8988T (cell line): ENCODE measurements around the gene RBFOX1.

Source experiments
- DNase-seq: peaks from one replicate; pipeline ENCODE4 v3.0.0; 2011

Gene RBFOX1

GRCh38 chr16:7335991-7336634, 3.5 kb downstream of the RBFOX1 start:
- no peak for DNase-seq

GRCh38 chr16:7336742-7337141, 4.1 kb downstream of the RBFOX1 start:
- DNase-seq = no peak

GRCh38 chr16:7338826-7339225, 6.2 kb downstream of the RBFOX1 start:
- no peak for DNase-seq

- no peak for DNase-seq
Observed at GRCh38 chr16:7339700-7340099, 7.1 kb downstream of the RBFOX1 start.

GRCh38 chr16:7340938-7341337, 8.3 kb downstream of the RBFOX1 start:
- no peak for DNase-seq

GRCh38 chr16:7342598-7342997, 10.0 kb downstream of the RBFOX1 start:
- DNase-seq = no peak

GRCh38 chr16:7343243-7343642, 10.6 kb downstream of the RBFOX1 start:
- DNase-seq = no peak

GRCh38 chr16:7344830-7345780, 12.5 kb downstream of the RBFOX1 start:
- DNase-seq = no peak

- DNase-seq = no peak
Observed at GRCh38 chr16:7350806-7351205, 18.2 kb downstream of the RBFOX1 start.

GRCh38 chr16:7351610-7352510, 19.2 kb downstream of the RBFOX1 start:
- DNase-seq = no peak

GRCh38 chr16:7355758-7356157, 23.1 kb downstream of the RBFOX1 start:
- no peak for DNase-seq

- DNase-seq = no peak
Observed at GRCh38 chr16:7361416-7362129, 28.9 kb downstream of the RBFOX1 start.

GRCh38 chr16:7362231-7362630, 29.6 kb downstream of the RBFOX1 start:
- DNase-seq = no peak

GRCh38 chr16:7363422-7364417, 31.1 kb downstream of the RBFOX1 start:
- DNase-seq = no peak

GRCh38 chr16:7366041-7366440, 33.4 kb downstream of the RBFOX1 start:
- DNase-seq = no peak

- DNase-seq = no peak
Observed at GRCh38 chr16:7366993-7367880, 34.6 kb downstream of the RBFOX1 start.

- no peak for DNase-seq
Observed at GRCh38 chr16:7369204-7369603, 36.6 kb downstream of the RBFOX1 start.

GRCh38 chr16:7372095-7372494, 39.5 kb downstream of the RBFOX1 start:
- no peak for DNase-seq

GRCh38 chr16:7373776-7374175, 41.1 kb downstream of the RBFOX1 start:
- no peak for DNase-seq

GRCh38 chr16:7374614-7375174, 42.0 kb downstream of the RBFOX1 start:
- no peak for DNase-seq
